PC-3 (cell line): ENCODE results near the gene RPP25. TPM values are rescaled to one million over a fixed set of nuclear protein-coding genes. Genes with fewer than 3 reads are reported as not detected.

ENCODE experiments used
- ATAC-seq: fragments of 200-7000 bp; cut with Tn5 transposase; 2 replicates; pipeline ENCODE4 v1.9.1; 2020; ENCODE audit warnings: mild to moderate bottlenecking, moderate library complexity
- BruUV-seq: library from RNA; stranded (reverse); fragments of 400-500 nt; replicated peaks from 2 replicates; lab custom pipeline; 2021; lab: Mats Ljungman, UMichigan
- CTCF ChIA-PET: fragments of 300-600 bp; sonication (Branson Sonifier 250); formaldehyde crosslinking; loops from one replicate; lab custom pipeline; 2022; ENCODE audit warnings: antibody characterized with exemption; lab: Charles Lee
- POLR2A ChIA-PET: fragments of 300-600 bp; sonication (Branson Sonifier 250); formaldehyde crosslinking; loops from one replicate; lab custom pipeline; 2022; ENCODE audit warnings: antibody characterized with exemption; ENCODE audit not compliant: unreplicated experiment; lab: Charles Lee
- DNase-seq: peaks from one replicate; pipeline ENCODE4 v3.0.0-alpha.2; 2015
- H2AFZ ChIP-seq: fragments of 300-600 bp; sonication (generic); 2 replicates; pipeline ENCODE4 v1.6.0; 2016; ENCODE audit warnings: antibody characterized with exemption, low read length
- H3F3A ChIP-seq: fragments of 300-600 bp; sonication (generic); one replicate; pipeline ENCODE4 v1.6.0; 2017; ENCODE audit warnings: antibody characterized with exemption, low read length, control low read depth, mild to moderate bottlenecking; ENCODE audit not compliant: unreplicated experiment
- H3K27ac ChIP-seq: fragments of 300-600 bp; sonication (generic); 2 replicates; pipeline ENCODE4 v1.5.1; 2016; ENCODE audit warnings: mild to moderate bottlenecking, low read length
- H3K27me3 ChIP-seq: fragments of 300-600 bp; sonication (generic); 2 replicates; pipeline ENCODE4 v1.6.1; 2016; ENCODE audit warnings: low read length, mixed read lengths
- H3K36me3 ChIP-seq: fragments of 300-600 bp; sonication (generic); 2 replicates; pipeline ENCODE4 v1.6.1; 2016; ENCODE audit warnings: low read depth, mixed run types, low read length, mixed read lengths
- H3K4me1 ChIP-seq: fragments of 300-600 bp; sonication (generic); 2 replicates; pipeline ENCODE4 v1.5.1; 2016; ENCODE audit warnings: low read length; ENCODE audit not compliant: insufficient read depth
- H3K4me2 ChIP-seq: fragments of 300-600 bp; sonication (generic); 2 replicates; pipeline ENCODE4 v1.6.0; 2016; ENCODE audit warnings: low read length
- H3K4me3 ChIP-seq: fragments of 300-600 bp; sonication (generic); 2 replicates; pipeline ENCODE4 v1.5.1; 2016; ENCODE audit warnings: mild to moderate bottlenecking, low read length, mixed read lengths
- H3K79me2 ChIP-seq: fragments of 300-600 bp; sonication (generic); 2 replicates; pipeline ENCODE4 v1.6.1; 2017; ENCODE audit warnings: low read length, mixed read lengths
- H3K9ac ChIP-seq: fragments of 300-600 bp; sonication (generic); 2 replicates; pipeline ENCODE4 v1.6.0; 2016; ENCODE audit warnings: mild to moderate bottlenecking, low read length
- H3K9me2 ChIP-seq: fragments of 300-600 bp; sonication (generic); replicated peaks from 2 replicates; pipeline ENCODE4 v1.6.1; 2016; ENCODE audit warnings: mixed run types, low read length, mixed read lengths
- H3K9me3 ChIP-seq: fragments of 300-600 bp; sonication (generic); 2 replicates; pipeline ENCODE4 v1.6.1; 2016; ENCODE audit warnings: low read length, mixed read lengths
- H4K20me1 ChIP-seq: fragments of 300-600 bp; sonication (generic); 2 replicates; pipeline ENCODE4 v1.6.1; 2016; ENCODE audit warnings: low read length, mixed read lengths
- EZH2 ChIP-seq: fragments of 300-600 bp; sonication (generic); IDR thresholded peaks from one replicate; pipeline ENCODE4 v1.6.1; 2017; ENCODE audit warnings: antibody characterized with exemption, mild to moderate bottlenecking, low read length; ENCODE audit not compliant: unreplicated experiment
- EZH2phosphoT487 ChIP-seq: fragments of 300-600 bp; sonication (generic); IDR thresholded peaks from 2 replicates; pipeline ENCODE4 v1.6.1; 2018; ENCODE audit warnings: mild to moderate bottlenecking, antibody characterized with exemption, low read length, borderline replicate concordance
- intact Hi-C: fragments of 100-400 bp; cut with micrococcal nuclease; formaldehyde crosslinking; loops from 2 replicates; pipeline ENCODE4 v1.9.0; 2023
- total RNA-seq: library from RNA; depleted of rRNA; stranded (reverse); fragments of >200 nt; gene quantifications from 2 replicates; pipeline ENCODE4 v1.2.3, GENCODE V29; 2014
- TF ChIP-seq, protein P1 (sequence below): fragments of 300-600 bp; sonication (generic); conservative IDR thresholded peaks from 2 replicates; pipeline ENCODE4 v1.5.1; 2017; ENCODE audit warnings: antibody characterized with exemption, low read depth, mild to moderate bottlenecking, low read length

RPP25 gene
- total RNA-seq, 1 experiment from 2014 or later, result 6.6 TPM

DNA sequence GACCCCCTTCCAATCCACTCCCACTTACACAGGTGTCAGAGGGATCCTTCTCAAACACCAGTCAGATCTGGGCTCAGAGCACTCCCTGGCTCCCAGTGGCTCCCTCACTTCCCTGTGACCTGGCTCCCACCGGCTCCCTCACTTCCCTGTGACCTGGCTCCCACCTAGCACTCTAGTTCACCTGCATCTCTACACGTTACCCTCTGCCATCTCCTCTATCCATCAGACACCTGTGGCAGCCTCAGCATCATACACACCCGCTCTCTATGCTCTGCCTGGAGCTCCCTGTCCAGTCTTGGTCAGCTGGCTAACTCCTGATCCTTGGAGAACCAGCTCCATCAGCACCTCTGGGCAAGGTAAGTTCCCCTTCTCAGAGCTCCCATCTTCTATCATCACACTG, 5.6 kb downstream of the RPP25 start:
- Histone ChIP-seq H3K9me2 (no peaks in the 10 kb centered on the region), H3K4me3 (no peak overlapping the region), H3K27ac (no peak overlapping the region), H2AFZ (no peak overlapping the region), H3K4me1 (peaks cover 6% of the 10 kb centered on the region; the same call in 1 of the 2 replicates), H3K36me3 (no peaks in the 10 kb centered on the region), H4K20me1 (no peaks in the 10 kb centered on the region), H3F3A (no peaks in the 10 kb centered on the region), H3K79me2 (peaks cover 8% of the 10 kb centered on the region), H3K9me3 (no peaks in the 10 kb centered on the region), H3K9ac (no peak overlapping the region), H3K4me2 (no peak overlapping the region), H3K27me3 (no peaks in the 10 kb centered on the region)
- BruUV-seq, result no TSS peak
- no peak for DNase-seq
- no peak for TF ChIP-seq EZH2phosphoT487
- TF ChIP-seq EZH2, result no peak
- TF ChIP-seq, protein P1, sequence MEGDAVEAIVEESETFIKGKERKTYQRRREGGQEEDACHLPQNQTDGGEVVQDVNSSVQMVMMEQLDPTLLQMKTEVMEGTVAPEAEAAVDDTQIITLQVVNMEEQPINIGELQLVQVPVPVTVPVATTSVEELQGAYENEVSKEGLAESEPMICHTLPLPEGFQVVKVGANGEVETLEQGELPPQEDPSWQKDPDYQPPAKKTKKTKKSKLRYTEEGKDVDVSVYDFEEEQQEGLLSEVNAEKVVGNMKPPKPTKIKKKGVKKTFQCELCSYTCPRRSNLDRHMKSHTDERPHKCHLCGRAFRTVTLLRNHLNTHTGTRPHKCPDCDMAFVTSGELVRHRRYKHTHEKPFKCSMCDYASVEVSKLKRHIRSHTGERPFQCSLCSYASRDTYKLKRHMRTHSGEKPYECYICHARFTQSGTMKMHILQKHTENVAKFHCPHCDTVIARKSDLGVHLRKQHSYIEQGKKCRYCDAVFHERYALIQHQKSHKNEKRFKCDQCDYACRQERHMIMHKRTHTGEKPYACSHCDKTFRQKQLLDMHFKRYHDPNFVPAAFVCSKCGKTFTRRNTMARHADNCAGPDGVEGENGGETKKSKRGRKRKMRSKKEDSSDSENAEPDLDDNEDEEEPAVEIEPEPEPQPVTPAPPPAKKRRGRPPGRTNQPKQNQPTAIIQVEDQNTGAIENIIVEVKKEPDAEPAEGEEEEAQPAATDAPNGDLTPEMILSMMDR, result no peak
- CTCF ChIA-PET, result interaction anchor here (0.5 to 1.3 kb wide), 4 partner anchors 11 to 180 kb away, joined by 3 to 5 read pairs (median 4); no protein-coding TSS in a partner anchor
- POLR2A ChIA-PET, result no interaction called here
- intact Hi-C loops, result loop anchor here (2.0 kb wide), 1 partner anchor 180 kb away; no protein-coding TSS in a partner anchor
- no peak for ATAC-seq

DNA sequence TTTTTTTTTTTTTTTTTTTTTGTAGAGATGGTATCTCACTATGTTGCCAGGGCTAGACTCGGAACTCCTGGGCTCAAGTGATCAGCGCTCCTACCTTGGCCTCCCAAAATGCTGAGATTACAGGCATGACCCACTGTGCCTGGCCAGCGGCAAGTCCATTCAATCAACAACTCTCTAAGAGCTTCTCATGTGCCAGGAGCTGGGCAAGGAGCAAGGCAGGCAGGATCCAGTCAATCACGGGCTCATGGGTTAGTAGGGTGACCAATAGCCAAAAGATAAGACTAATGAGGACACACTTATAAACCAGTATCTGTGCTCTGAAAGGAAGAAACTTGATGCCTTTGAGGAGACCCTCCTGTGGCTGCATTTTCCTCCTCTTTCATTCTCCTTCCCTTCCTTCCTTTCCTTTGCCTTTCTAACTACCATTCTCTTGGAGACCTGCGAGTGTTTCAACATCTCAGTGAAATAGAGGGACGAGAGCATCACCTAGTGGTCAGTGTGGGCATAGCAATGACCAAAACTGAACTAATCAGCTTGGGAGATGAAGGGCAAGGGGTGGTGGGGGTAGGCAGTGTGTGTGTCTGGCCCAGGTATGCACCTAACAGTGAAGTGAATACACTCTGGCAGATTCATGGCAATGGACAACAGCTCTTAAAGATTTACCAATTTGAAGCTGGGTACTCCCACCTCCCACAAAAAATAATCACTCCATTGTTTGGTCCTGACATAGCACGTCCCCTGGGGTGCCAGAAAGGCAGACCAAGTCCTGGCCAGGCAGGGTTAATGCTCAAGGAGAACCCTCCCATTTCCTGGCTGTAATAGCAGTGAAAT, 6.3 kb downstream of the RPP25 start:
- Histone ChIP-seq H3K79me2 (0 out of 2 replicates have a peak, but pooled peaks cover under 1% of the 10 kb centered on the region), H4K20me1 (no peaks in the 10 kb centered on the region), H3K27me3 (no peaks in the 10 kb centered on the region), H3K9me3 (no peaks in the 10 kb centered on the region), H3K4me2 (no peak overlapping the region), H3K27ac (no peak overlapping the region), H3K4me3 (no peak overlapping the region), H3K4me1 (no peaks in the 10 kb centered on the region), H3K36me3 (no peaks in the 10 kb centered on the region), H3K9me2 (no peaks in the 10 kb centered on the region), H2AFZ (peak overlapping the region; percentile 14; the same call in 1 of the 2 replicates), H3F3A (no peaks in the 10 kb centered on the region), H3K9ac (no peak overlapping the region)
- intact Hi-C loops, result loop anchor here (2.0 kb wide), 1 partner anchor 179 kb away; no protein-coding TSS in a partner anchor
- TF ChIP-seq, protein P1, result peak; percentile 96
- TF ChIP-seq EZH2phosphoT487, result no peak
- TF ChIP-seq EZH2, result no peak
- BruUV-seq, result no TSS peak
- peak; percentile 79 for ATAC-seq
- ChIA-PET CTCF (interaction anchor here (0.5 to 1.3 kb wide), 4 partner anchors 11 to 179 kb away, joined by 3 to 5 read pairs (median 4); no protein-coding TSS in a partner anchor), POLR2A (no interaction called here)
- peak; percentile 90 for DNase-seq
